ENCODE data around the gene ZNF860.
"Not testable (repeated sequence)": the region's sequence is repeated elsewhere in the genome, so short reads cannot be mapped to it uniquely, and the experiment has no call there.

Gene ZNF860

GRCh38 chr3:32009101-32009500 lies 27.6 kb downstream of the ZNF860 start:
- Histone ChIP-seq H3K27me3 (ENCODE audit: insufficient read depth, insufficient read length) (no peaks in the 10 kb centered on the region), H3K4me3 (ENCODE audit: insufficient read length, low read depth) (no peak overlapping the region), H3K9me3 (ENCODE audit: insufficient read depth, low read length) (no peaks in the 10 kb centered on the region; the same call in 1 of the 2 replicates), H3K4me1 (ENCODE audit: insufficient read depth, insufficient read length) (no peaks in the 10 kb centered on the region), H3K36me3 (ENCODE audit: insufficient read depth, insufficient read length, low read length) (no peaks in the 10 kb centered on the region), H3K9ac (ENCODE audit: insufficient read length, low read depth) (no peak overlapping the region)
- no peak for DNase-seq (ENCODE audit: low read depth, low spot score)
- TF ChIP-seq ZNF274 (IDR thresholded peaks at IDR 0.05; ENCODE audit: low read depth, low read length) (no peak), SUZ12 (IDR thresholded peaks at IDR 0.05; ENCODE audit: extremely low read depth, insufficient read depth, insufficient read length) (no peak), YY1 (IDR thresholded peaks at IDR 0.05; ENCODE audit: insufficient read depth, insufficient read length) (no peak)

- H3K4me3 ChIP-seq (ENCODE audit: insufficient read length, low read depth): no peak overlapping the region
- H3K4me1 ChIP-seq (ENCODE audit: insufficient read depth, insufficient read length): no peaks in the 10 kb centered on the region
- H3K9ac ChIP-seq (ENCODE audit: insufficient read length, low read depth): no peak overlapping the region
- H3K36me3 ChIP-seq (ENCODE audit: insufficient read depth, insufficient read length, low read length): no peaks in the 10 kb centered on the region
- no peaks in the 10 kb centered on the region; the same call in 1 of the 2 replicates for H3K9me3 ChIP-seq (ENCODE audit: insufficient read depth, low read length)
- H3K27me3 ChIP-seq (ENCODE audit: insufficient read depth, insufficient read length): no peaks in the 10 kb centered on the region
- TF ChIP-seq SUZ12 (IDR thresholded peaks at IDR 0.05; ENCODE audit: extremely low read depth, insufficient read depth, insufficient read length) (no peak), YY1 (IDR thresholded peaks at IDR 0.05; ENCODE audit: insufficient read depth, insufficient read length) (no peak), ZNF274 (IDR thresholded peaks at IDR 0.05; ENCODE audit: low read depth, low read length) (no peak)
- DNase-seq (ENCODE audit: low read depth, low spot score): no peak
Measured at GRCh38 chr3:32009957-32010356, 28.4 kb downstream of the ZNF860 start.

GRCh38 chr3:32010699-32011098 lies 29.1 kb downstream of the ZNF860 start:
- H3K9ac ChIP-seq (ENCODE audit: insufficient read length, low read depth); DNase-seq (ENCODE audit: low read depth, low spot score); H3K9me3 ChIP-seq (ENCODE audit: insufficient read depth, low read length); H3K27me3 ChIP-seq (ENCODE audit: insufficient read depth, insufficient read length); H3K4me1 ChIP-seq (ENCODE audit: insufficient read depth, insufficient read length); H3K4me3 ChIP-seq (ENCODE audit: insufficient read length, low read depth); H3K36me3 ChIP-seq (ENCODE audit: insufficient read depth, insufficient read length, low read length): not testable (repeated sequence)

GRCh38 chr3:32015638-32016037 lies 34.1 kb downstream of the ZNF860 start:
- H3K27me3 ChIP-seq (ENCODE audit: insufficient read depth, insufficient read length); H3K9me3 ChIP-seq (ENCODE audit: insufficient read depth, low read length); DNase-seq (ENCODE audit: low read depth, low spot score); H3K9ac ChIP-seq (ENCODE audit: insufficient read length, low read depth); H3K4me1 ChIP-seq (ENCODE audit: insufficient read depth, insufficient read length); H3K4me3 ChIP-seq (ENCODE audit: insufficient read length, low read depth); H3K36me3 ChIP-seq (ENCODE audit: insufficient read depth, insufficient read length, low read length): not testable (repeated sequence)

- no peaks in the 10 kb centered on the region for H3K36me3 ChIP-seq (ENCODE audit: insufficient read depth, insufficient read length, low read length)
- H3K9me3 ChIP-seq (ENCODE audit: insufficient read depth, low read length): no peaks in the 10 kb centered on the region
- TF ChIP-seq YY1 (IDR thresholded peaks at IDR 0.05; ENCODE audit: insufficient read depth, insufficient read length): no peak
- TF ChIP-seq ZNF274 (IDR thresholded peaks at IDR 0.05; ENCODE audit: low read depth, low read length): no peak
- TF ChIP-seq SUZ12 (IDR thresholded peaks at IDR 0.05; ENCODE audit: extremely low read depth, insufficient read depth, insufficient read length): no peak
- no peaks in the 10 kb centered on the region for H3K4me1 ChIP-seq (ENCODE audit: insufficient read depth, insufficient read length)
- no peak overlapping the region for H3K9ac ChIP-seq (ENCODE audit: insufficient read length, low read depth)
- H3K27me3 ChIP-seq (ENCODE audit: insufficient read depth, insufficient read length): no peaks in the 10 kb centered on the region
- H3K4me3 ChIP-seq (ENCODE audit: insufficient read length, low read depth): no peak overlapping the region
- no peak for DNase-seq (ENCODE audit: low read depth, low spot score)
Measured at GRCh38 chr3:32017286-32017685, 35.7 kb downstream of the ZNF860 start.

- Histone ChIP-seq H3K4me3 (ENCODE audit: insufficient read length, low read depth) (no peak overlapping the region), H3K9ac (ENCODE audit: insufficient read length, low read depth) (no peak overlapping the region), H3K4me1 (ENCODE audit: insufficient read depth, insufficient read length) (no peaks in the 10 kb centered on the region), H3K9me3 (ENCODE audit: insufficient read depth, low read length) (no peaks in the 10 kb centered on the region), H3K27me3 (ENCODE audit: insufficient read depth, insufficient read length) (no peaks in the 10 kb centered on the region), H3K36me3 (ENCODE audit: insufficient read depth, insufficient read length, low read length) (no peaks in the 10 kb centered on the region)
- no peak for TF ChIP-seq ZNF274 (IDR thresholded peaks at IDR 0.05; ENCODE audit: low read depth, low read length)
- no peak for TF ChIP-seq SUZ12 (IDR thresholded peaks at IDR 0.05; ENCODE audit: extremely low read depth, insufficient read depth, insufficient read length)
- TF ChIP-seq YY1 (IDR thresholded peaks at IDR 0.05; ENCODE audit: insufficient read depth, insufficient read length): no peak
- peak; percentile 28 for DNase-seq (ENCODE audit: low read depth, low spot score)
Measured at GRCh38 chr3:32018757-32019564, 37.4 kb downstream of the ZNF860 start.

GRCh38 chr3:32021155-32021554 lies 39.6 kb downstream of the ZNF860 start:
- Histone ChIP-seq H3K4me1 (ENCODE audit: insufficient read depth, insufficient read length) (no peaks in the 10 kb centered on the region), H3K27me3 (ENCODE audit: insufficient read depth, insufficient read length) (no peaks in the 10 kb centered on the region), H3K9ac (ENCODE audit: insufficient read length, low read depth) (no peak overlapping the region), H3K36me3 (ENCODE audit: insufficient read depth, insufficient read length, low read length) (no peaks in the 10 kb centered on the region), H3K9me3 (ENCODE audit: insufficient read depth, low read length) (no peaks in the 10 kb centered on the region), H3K4me3 (ENCODE audit: insufficient read length, low read depth) (no peak overlapping the region)
- DNase-seq (ENCODE audit: low read depth, low spot score): no peak
- TF ChIP-seq YY1 (IDR thresholded peaks at IDR 0.05; ENCODE audit: insufficient read depth, insufficient read length) (no peak), SUZ12 (IDR thresholded peaks at IDR 0.05; ENCODE audit: extremely low read depth, insufficient read depth, insufficient read length) (no peak), ZNF274 (IDR thresholded peaks at IDR 0.05; ENCODE audit: low read depth, low read length) (no peak)

Measured in NT2/D1 (cell line).